ENCODE measurements around the gene FBXL19. TPM values are rescaled to one million over a fixed set of nuclear protein-coding genes. Genes with fewer than 3 reads are reported as not detected.
"Not testable (repeated sequence)": the region's sequence is repeated elsewhere in the genome, so short reads cannot be mapped to it uniquely, and the experiment has no call there.

FBXL19 gene
- total RNA-seq, 1 donor, result 9.8 TPM

GRCh38 chr16:30889721-30890120, 33.7 kb upstream of the FBXL19 start:
- no peak overlapping the region for H3K4me3 ChIP-seq (ENCODE audit: low read depth, low read length)
- TF ChIP-seq CTCF (IDR thresholded peaks at IDR 0.05; ENCODE audit: insufficient read depth, low read length), result no peak
- DNase-seq (ENCODE audit: low read depth), result no peak

- not testable (repeated sequence) for DNase-seq (ENCODE audit: low read depth); H3K4me3 ChIP-seq (ENCODE audit: low read depth, low read length)
Measured at GRCh38 chr16:30891043-30891823, 32.1 kb upstream of the FBXL19 start.

GRCh38 chr16:30892670-30893416, 30.5 kb upstream of the FBXL19 start:
- TF ChIP-seq CTCF (IDR thresholded peaks at IDR 0.05; ENCODE audit: insufficient read depth, low read length), result no peak
- DNase-seq (ENCODE audit: low read depth), result no peak
- H3K4me3 ChIP-seq (ENCODE audit: low read depth, low read length), result peak overlapping the region; percentile 90

- no peak for DNase-seq (ENCODE audit: low read depth)
- H3K4me3 ChIP-seq (ENCODE audit: low read depth, low read length), result peak overlapping the region; percentile 90
- TF ChIP-seq CTCF (IDR thresholded peaks at IDR 0.05; ENCODE audit: insufficient read depth, low read length), result no peak
Measured at GRCh38 chr16:30893417-30893743, 30.0 kb upstream of the FBXL19 start.

- DNase-seq (ENCODE audit: low read depth), result peak; percentile 70
- TF ChIP-seq CTCF (IDR thresholded peaks at IDR 0.05; ENCODE audit: insufficient read depth, low read length), result peak; percentile 50
- peak within 1 kb of the TSS; percentile 90 for H3K4me3 ChIP-seq (ENCODE audit: low read depth, low read length)
Measured at GRCh38 chr16:30893744-30894539, 29.4 kb upstream of the FBXL19 start, which contains the start of gene BCL7C. TSS of gene BCL7C (minus strand) at chr16:30894077. CDS start at chr16:30893944, 133 bp downstream.

GRCh38 chr16:30894540-30895368, 28.6 kb upstream of the FBXL19 start:
- no peak for TF ChIP-seq CTCF (IDR thresholded peaks at IDR 0.05; ENCODE audit: insufficient read depth, low read length)
- peak; percentile 51 for DNase-seq (ENCODE audit: low read depth)

More at GRCh38 chr16:30894540-30895368, 28.6 kb upstream of the FBXL19 start:
- peak overlapping the region; percentile 90 for H3K4me3 ChIP-seq (ENCODE audit: low read depth, low read length)
